Activated naive CD4-positive, alpha-beta T cell treated with anti-CD3 and anti-CD28 coated beads, Interleukin-2, amount 50 U/mL, for 72 hours (primary cell): ENCODE measurements around the gene MCUR1. TPM values are rescaled to one million over a fixed set of nuclear protein-coding genes. Genes with fewer than 3 reads are reported as not detected.
"Not testable (repeated sequence)": the region's sequence is repeated elsewhere in the genome, so short reads cannot be mapped to it uniquely, and the experiment has no call there.

Experiments
- ATAC-seq, 2 donors: fragments of 150-1000 bp; cut with Tn5 transposase; 2 replicates each; pipeline ENCODE4 v1.10.0; 2021; ENCODE audit warnings: mild to moderate bottlenecking in 2 of 2, moderate library complexity in 2 of 2
- DNase-seq, 2 donors: peaks; one replicate each; pipeline ENCODE4 v3.0.0; 2021 to 2022; ENCODE audit warnings: low spot score in 2 of 2
- H3K27ac Mint-ChIP-seq, 2 donors: one replicate each; pipeline ENCODE4 v1.8.0; 2022; ENCODE audit warnings: mild to moderate bottlenecking in 2 of 2, mixed read lengths in 2 of 2
- H3K36me3 Mint-ChIP-seq, 2 donors: one replicate each; pipeline ENCODE4 v1.8.0; 2022; ENCODE audit warnings: mixed read lengths in 2 of 2
- H3K9me3 Mint-ChIP-seq, 2 donors: one replicate each; pipeline ENCODE4 v1.8.0; 2022; ENCODE audit warnings: mixed read lengths in 2 of 2
- total RNA-seq, 2 donors: library from RNA; stranded (reverse); gene quantifications; one replicate each; pipeline ENCODE4 v1.2.3, GENCODE V29; 2022

MCUR1 gene
- total RNA-seq, 2 donors from 2014 or later = 27.4 to 33.0 TPM

DNA sequence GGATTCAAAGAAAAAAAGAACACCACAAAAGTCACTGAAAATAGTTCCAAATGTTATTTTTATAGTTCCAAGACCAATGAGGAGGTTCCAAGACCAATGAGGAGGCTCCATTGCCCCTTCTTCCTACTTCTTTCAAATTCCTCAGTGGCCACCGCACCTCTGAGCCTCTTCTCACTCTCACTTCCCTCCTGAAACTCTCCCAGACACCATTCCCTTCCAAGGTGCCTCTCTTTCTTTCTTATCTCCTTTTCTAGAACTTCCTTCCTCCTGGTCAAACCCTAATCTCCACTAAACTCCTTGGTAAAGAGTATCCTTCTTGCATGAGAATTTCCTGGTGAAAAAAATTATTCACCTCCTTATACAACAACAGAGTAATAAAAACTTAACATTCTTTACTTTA is 20.4 kb upstream of the MCUR1 start:
- ATAC-seq = no peak
- H3K9me3 Mint-ChIP-seq = peaks cover 0 to 3% of the 10 kb centered on the region in 2 donors

DNA sequence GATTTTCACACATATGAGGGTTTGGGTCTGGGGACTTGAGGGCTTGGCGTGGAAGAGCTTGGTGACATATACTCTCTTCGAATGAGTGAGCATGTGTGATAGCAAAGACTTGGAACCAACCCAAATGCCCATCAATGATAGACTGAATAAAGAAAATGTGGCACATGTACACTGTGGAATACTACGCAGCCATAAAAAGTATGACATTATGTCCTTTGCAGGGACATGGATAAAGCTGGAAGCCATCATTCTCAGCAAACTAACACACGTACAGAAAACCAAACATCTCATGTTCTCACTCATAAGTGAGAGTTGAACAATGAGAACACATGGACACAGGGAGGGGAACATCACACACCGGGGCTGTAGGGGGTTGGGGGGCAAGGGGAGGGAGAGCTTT is 19.7 kb upstream of the MCUR1 start:
- DNase-seq, H3K9me3 Mint-ChIP-seq, ATAC-seq, H3K27ac Mint-ChIP-seq, H3K36me3 Mint-ChIP-seq: not testable (repeated sequence)

More for the DNA sequence above, 20.4 kb upstream of the MCUR1 start:
- no peak for DNase-seq
- no peaks in the 10 kb centered on the region for H3K36me3 Mint-ChIP-seq
- no peak overlapping the region for H3K27ac Mint-ChIP-seq

DNA sequence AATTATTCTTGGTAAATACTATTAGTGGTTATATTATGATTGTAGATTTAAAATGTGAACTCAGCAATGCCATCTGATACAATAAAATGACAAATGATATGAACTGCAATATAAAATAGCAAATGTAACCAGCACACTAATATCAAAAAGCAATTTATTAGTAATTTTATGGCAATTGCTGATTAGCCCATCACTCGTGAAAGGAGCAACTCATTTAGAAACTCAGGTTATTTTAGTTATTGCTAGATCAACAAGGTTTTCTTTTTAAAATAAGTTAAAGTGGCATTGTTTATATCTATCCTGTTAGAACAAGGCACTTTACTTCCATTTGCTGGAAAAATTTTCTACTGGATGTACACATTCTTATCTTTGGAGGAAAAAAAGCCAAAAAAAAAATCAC is 18.4 kb upstream of the MCUR1 start:
- H3K9me3 Mint-ChIP-seq = peaks cover 0 to 9% of the 10 kb centered on the region in 2 donors

DNA sequence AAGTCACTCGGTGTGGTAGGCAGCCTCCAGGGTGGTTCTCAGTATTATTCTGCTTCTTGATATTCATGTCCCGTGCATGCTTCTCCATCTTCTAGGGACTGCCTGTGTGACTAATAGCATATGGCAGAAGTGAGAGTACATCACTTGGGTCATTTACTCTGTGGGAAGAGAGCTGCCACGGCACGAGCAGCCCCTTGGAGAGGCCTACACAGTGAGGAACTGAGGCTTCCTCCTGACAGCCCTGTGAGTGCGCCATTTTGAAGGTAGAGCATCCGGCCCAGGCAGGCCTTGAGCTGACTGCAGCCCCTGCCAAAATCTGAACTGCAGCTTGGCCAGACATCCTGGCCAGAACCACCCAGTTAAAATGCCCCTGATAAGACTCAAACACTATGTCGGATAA is 17.3 kb upstream of the MCUR1 start:
- no peak for DNase-seq
- H3K36me3 Mint-ChIP-seq = peaks cover 0 to 7% of the 10 kb centered on the region in 2 donors
- H3K9me3 Mint-ChIP-seq = peaks cover 0 to 6% of the 10 kb centered on the region in 2 donors
- H3K27ac Mint-ChIP-seq = no peak overlapping the region
- ATAC-seq = no peak

More for the DNA sequence above, 18.4 kb upstream of the MCUR1 start:
- ATAC-seq (no peak), DNase-seq (no peak)
- Mint-ChIP-seq H3K27ac (no peak overlapping the region), H3K36me3 (peaks cover 0 to 7% of the 10 kb centered on the region in 2 donors)

DNA sequence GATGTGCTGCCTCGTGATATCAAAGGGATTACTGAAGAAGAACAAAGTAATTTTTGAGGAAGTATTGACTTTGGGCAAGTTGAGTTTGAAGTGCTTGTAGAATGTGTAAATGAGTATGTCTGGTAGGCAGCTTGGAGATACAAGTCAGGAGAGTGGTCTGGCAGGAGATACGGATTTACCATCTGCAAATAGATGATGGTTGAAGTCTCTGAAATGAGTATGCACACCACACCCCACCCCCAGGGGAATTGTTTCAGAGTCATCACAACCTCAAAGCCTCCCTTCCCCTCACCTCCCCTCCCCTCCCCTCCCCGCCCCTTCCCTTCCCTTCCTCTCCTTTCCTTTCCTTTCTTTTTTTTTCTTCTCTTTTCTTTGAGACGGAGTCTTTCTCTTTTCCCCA is 16.4 kb upstream of the MCUR1 start:
- ATAC-seq = no peak
- H3K9me3 Mint-ChIP-seq = peaks cover 0 to 6% of the 10 kb centered on the region in 2 donors
- peaks cover 0 to 7% of the 10 kb centered on the region in 2 donors for H3K36me3 Mint-ChIP-seq
- DNase-seq = no peak
- H3K27ac Mint-ChIP-seq = no peak overlapping the region

DNA sequence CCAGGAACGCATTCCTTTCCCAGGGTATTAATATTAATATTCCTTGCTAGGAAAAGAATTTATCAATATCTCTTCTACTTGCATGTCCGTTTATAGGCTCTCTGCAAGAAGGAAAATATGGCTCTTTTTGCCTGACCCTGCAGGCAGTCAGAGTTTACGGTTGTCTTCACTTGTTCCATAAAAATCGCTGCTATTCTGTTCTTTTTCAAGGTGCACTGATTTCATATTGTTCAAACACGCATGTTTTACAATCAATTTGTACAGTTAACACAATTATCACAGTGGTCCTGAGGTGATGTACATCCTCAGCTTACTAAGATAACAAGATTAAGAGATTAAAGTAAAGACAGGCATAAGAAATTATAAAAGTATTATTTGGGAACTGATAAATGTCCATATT is 15.1 kb upstream of the MCUR1 start:
- not testable (repeated sequence) for H3K9me3 Mint-ChIP-seq, H3K27ac Mint-ChIP-seq, ATAC-seq, DNase-seq, H3K36me3 Mint-ChIP-seq

DNA sequence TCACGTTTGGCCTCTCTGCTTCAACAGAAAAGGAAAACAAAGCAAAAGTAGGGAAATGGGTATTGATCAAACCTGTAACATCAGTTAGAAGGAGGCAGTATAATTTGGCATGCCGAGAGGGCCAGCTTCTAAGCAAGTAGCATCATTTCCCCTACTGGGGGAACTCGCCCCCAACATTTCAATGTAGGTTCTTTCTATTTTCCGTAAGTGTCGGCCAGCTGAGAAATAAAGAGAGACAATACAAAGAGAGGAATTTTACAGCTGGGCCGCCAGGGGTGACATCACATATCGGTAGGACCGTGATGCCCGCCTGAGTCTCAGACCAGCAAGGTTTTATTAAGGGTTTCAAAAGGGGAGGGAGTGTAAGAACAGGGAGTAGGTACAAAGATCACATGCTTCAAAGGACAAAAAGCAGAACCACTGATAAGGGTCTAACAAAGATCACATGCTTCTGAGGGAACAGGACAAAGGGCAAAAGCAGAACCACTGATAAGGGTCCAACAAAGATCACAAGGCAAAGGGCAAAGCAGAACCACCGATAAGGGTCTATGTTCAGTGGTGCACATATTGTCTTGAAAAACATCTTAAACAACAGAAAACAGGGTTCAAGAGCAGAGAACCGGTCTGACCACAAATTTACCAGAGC is 14.4 kb upstream of the MCUR1 start:
- not testable (repeated sequence) for ATAC-seq, H3K36me3 Mint-ChIP-seq

DNA sequence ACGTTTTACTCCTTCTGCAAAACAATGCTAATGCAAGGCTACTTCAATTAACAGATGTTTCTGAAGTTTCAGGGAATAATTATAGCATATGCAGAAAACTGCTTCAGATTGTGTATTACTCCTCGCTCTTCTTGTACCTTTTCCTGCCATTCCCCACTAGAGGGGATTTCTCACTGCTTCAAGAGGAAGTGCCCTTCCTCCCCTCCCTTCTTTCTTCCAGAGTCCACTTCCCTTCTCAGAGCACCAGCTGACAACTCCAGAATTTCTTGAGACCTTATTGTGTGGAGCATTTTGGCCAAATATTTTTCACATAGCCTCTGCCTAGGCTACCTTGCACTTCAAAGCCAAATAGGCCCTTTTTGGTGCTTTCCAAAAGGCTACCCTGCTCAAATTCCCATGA is 12.7 kb upstream of the MCUR1 start:
- Mint-ChIP-seq H3K36me3 (peaks cover 0 to 7% of the 10 kb centered on the region in 2 donors), H3K27ac (no peak overlapping the region), H3K9me3 (peaks cover 0 to 6% of the 10 kb centered on the region in 2 donors)
- DNase-seq = no peak
- ATAC-seq = no peak

More for the DNA sequence above, 14.4 kb upstream of the MCUR1 start:
- not testable (repeated sequence) for H3K9me3 Mint-ChIP-seq, DNase-seq, H3K27ac Mint-ChIP-seq

DNA sequence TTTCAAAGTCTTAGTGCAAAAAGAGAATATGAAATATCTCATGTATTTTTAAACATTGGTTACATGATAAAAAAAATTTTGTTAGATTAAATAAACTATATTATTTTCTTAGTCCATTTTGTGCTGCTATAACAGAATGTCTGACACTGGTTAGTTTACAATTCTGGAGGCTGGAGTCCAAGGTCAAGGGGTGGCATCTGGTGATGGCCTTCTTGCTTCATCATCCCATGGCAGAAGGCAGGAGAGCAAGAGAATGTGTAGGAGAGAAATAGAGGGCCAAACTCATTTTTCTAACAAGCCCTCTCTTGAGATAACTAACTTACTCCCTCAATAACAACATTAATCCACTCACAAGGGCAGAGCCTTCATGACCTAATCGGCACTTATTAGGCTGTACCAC is 11.5 kb upstream of the MCUR1 start:
- ATAC-seq (no peak), DNase-seq (no peak)
- H3K27ac Mint-ChIP-seq = no peak overlapping the region
- H3K36me3 Mint-ChIP-seq = peaks cover 0 to 7% of the 10 kb centered on the region in 2 donors
- H3K9me3 Mint-ChIP-seq = peaks cover 0 to 6% of the 10 kb centered on the region in 2 donors

DNA sequence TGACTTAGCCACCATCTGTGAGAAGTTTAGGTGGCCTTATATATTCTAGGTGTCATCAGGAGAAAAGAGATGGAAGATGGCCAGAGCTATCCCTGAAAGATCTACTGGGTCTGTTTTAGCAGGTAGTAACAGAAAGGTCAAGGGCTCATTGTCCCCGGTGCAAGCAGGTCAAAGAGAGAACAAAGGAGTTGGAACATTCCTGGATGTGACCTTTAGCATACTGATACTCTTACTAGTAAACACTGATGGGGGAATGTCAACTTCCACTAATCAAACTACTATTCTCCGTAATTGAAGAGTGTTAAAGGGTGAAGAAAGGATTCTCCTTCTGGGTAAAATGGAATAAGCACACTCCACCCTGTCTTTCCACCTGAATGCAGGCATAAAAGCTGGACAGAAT is 4.0 kb upstream of the MCUR1 start:
- H3K36me3 Mint-ChIP-seq = no peaks in the 10 kb centered on the region
- no peak for ATAC-seq
- H3K9me3 Mint-ChIP-seq = no peaks in the 10 kb centered on the region
- DNase-seq = no peak
- no peak overlapping the region for H3K27ac Mint-ChIP-seq

DNA sequence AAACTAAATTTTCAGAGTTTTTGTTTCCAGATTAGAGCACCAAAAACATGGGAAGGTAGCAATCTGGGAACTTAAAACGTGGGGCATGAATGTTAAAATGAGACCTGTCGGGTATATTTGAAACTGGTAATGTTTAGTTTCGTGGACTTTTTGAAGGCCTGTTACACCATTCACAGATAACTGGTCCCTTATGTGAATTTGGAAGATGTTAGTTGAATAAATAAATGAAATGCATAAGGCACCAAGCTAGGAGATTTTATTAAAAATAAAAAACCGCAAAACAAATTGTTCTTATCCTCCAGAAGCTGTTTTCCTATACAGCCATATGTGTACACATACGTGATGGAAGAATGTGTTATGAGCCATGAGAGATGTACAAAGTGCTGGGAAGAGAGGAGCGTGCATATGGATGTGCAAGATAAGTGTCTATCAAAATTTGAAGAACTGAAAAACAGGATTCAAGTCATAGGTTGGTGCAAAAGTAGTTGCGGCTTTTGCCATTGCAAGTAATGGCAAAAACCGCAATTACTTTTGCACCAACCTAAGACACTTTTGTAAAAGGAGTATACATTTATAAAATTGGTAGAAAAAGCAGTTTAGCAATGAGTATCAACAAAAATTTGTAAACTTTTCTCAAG is 700 bp upstream of the MCUR1 start:
- DNase-seq = no peak
- no peaks in the 10 kb centered on the region for H3K9me3 Mint-ChIP-seq
- ATAC-seq = no peak
- H3K36me3 Mint-ChIP-seq = no peaks in the 10 kb centered on the region
- peak overlapping the region; percentile 36 to 83 for H3K27ac Mint-ChIP-seq

DNA sequence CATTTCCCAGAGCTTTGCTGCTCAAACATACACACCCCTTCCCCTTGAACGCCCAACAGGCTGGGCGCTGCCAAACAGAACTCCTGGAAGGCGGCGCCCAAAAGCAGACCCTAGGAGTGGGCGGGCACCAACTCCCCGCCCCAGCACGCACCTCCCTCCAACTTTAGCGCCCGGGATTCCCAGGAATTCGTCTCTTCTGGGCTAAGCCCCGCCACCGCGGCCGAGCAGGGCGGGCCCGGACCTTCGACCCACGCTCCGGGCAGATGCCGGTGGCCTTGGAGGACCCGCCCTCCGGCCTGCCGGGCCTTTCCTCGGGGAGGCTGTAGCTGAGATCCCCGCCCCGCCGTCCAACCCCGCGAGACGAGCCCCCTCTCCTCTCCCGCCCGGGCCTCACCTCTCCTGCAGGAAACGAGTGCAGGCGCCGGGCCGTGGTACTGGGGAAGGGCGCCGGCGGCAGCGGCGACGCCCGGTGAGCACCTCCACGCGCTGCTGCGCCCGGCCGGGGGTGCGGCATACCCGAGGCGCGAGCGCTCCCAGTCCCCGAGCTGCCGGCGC is 659 bp downstream of the MCUR1 start:
- Mint-ChIP-seq H3K36me3 (peaks cover 0 to 8% of the 10 kb centered on the region in 2 donors), H3K9me3 (no peaks in the 10 kb centered on the region), H3K27ac (peak overlapping the region; percentile 55 to 83)
- ATAC-seq (peak; percentile 5 to 11), DNase-seq (no peak)

DNA sequence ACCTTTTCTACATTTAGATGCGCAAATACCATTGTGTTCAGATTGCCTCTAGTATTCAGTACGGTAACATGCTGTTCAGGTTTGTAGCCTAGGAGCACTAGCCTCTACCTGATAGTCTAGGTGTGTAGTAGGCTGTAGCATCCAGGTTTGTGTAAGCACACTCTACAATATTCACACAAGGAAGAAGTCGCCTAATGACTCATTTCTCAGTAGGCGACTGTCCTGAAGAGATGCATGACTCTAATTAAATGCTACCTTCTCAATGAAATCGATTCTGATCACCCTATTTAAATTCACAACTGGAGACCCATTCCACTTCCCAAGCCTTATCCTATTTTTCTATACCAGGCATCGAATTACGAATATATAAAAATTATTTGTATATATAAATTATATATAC is 1.3 kb downstream of the MCUR1 start:
- H3K9me3 Mint-ChIP-seq = no peaks in the 10 kb centered on the region
- H3K36me3 Mint-ChIP-seq = peaks cover 0 to 8% of the 10 kb centered on the region in 2 donors
- no peak for ATAC-seq
- peak overlapping the region; percentile 55 to 83 for H3K27ac Mint-ChIP-seq
- DNase-seq = no peak

DNA sequence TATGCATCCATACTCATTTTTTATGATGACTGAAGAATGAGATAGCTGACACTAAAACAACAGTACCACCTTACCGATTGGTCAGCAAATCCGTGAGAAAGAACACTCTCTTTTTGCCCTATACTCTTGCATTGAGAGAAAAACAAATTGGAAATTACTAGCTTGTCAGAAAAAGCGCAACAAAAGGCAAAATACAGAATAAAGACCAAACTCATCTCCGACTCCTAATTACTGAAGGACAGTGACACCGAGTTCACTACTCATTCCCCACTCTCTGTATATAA is 2.1 kb downstream of the MCUR1 start:
- DNase-seq = no peak
- Mint-ChIP-seq H3K9me3 (no peaks in the 10 kb centered on the region), H3K36me3 (peaks cover 0 to 8% of the 10 kb centered on the region in 2 donors), H3K27ac (no peak overlapping the region)
- no peak for ATAC-seq

DNA sequence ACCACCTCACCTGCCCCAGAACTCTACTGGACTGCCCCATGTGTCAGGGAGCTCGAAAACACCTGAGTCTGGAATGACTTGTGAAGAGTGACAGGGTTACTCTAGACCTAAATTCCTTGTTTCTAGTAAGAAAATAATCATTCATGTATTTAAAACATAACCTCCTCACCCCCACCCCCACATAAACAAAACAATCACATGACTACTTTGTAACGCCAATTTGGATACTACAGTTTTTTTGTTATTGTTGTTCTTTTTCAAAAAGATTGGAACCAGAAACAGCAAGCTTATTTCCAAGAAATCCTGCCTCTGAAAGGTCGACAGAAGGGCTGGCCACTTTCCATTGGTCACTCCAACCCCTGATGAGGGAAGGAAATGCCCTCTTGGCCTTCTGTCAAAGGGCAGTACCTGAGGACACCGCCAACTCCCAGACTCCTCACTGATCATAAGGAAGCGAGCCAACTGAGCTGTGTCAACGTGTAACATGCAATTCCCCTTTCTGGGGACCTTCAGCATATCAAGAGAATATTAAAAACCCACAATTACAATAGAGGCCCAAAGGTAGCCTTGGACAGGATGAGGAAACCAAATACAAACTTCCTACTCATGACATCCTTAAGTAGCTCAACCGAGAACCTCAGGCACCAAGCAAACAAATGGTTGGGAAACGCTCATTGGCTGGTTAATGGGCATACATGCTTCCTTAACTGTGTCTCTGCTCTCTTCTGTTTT is 2.6 kb downstream of the MCUR1 start:
- H3K36me3 Mint-ChIP-seq = peaks cover 0 to 8% of the 10 kb centered on the region in 2 donors
- no peaks in the 10 kb centered on the region for H3K9me3 Mint-ChIP-seq
- H3K27ac Mint-ChIP-seq = peak overlapping the region in 1 of 2 donors; percentile 70
- DNase-seq (no peak), ATAC-seq (no peak)

DNA sequence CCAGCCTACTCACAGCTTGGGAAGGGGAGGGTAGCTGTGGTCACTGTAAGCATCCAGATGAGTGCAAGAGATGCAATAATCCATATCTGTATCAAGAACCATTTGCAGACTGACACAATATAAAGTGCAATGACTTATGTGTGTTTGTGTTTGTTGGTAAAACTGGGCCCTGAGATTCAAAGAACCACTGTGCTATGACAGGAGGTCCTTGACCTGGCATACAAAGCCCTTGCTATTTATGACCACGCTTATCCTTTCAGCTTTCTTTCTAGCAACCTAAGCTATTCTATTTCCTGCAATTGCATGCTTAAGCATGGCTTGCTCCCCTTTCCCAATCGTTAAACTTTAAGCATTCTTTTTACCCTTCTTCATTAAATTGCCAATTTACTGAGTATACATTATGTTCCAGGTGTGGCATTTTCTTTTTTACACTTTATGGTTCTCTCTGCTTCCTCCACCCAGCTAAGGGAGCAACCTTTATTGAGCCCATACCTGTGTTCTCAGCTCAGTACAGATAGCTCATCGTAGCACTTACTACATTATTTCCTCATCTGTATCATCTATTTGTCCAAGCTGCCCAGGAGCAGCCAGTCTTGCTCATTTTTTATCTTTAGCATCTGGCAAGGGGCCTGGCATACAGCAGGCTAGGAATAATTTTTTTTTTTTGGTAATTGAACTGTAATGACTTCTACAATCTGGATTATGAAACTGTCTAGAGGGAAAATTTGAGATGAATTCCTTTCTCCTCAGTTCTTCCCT is 3.5 kb downstream of the MCUR1 start:
- Mint-ChIP-seq H3K27ac (peak overlapping the region in 1 of 2 donors; percentile 70), H3K36me3 (peaks cover 0 to 8% of the 10 kb centered on the region in 2 donors), H3K9me3 (no peaks in the 10 kb centered on the region)
- DNase-seq = no peak
- ATAC-seq = no peak

DNA sequence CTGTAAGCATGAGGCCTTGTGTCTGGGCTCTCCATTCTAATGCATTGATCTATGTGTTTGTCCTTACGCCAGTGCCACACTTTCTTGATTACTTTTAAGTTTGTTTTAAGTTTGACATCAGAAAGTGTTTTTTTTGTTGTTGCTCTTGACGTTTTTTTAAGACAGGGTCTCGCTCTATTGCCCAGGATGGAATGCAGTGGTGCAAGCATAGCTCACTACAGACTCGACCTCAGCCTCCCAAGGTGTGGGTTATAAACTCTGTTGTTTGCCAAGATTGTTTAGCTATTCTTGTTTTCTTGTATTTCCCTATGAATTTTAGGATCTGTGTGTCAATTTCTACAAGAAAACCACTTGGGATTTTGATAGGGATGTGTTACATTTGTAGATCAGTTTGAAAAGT is 5.6 kb downstream of the MCUR1 start:
- no peak for DNase-seq
- Mint-ChIP-seq H3K36me3 (peaks cover 0 to 8% of the 10 kb centered on the region in 2 donors), H3K9me3 (no peaks in the 10 kb centered on the region), H3K27ac (no peak overlapping the region)
- ATAC-seq = no peak
